Fibroblast of skin of back (primary cell): ENCODE results near the gene SEPTIN8. TPM values are rescaled to one million over a fixed set of nuclear protein-coding genes. Genes with fewer than 3 reads are reported as not detected.
A peak's percentile ranks its signal among the peaks of the same experiment; 100 is the strongest.

Experiments
- DNase-seq: peaks from one replicate; pipeline ENCODE4 v3.0.0-alpha.2; 2013
- polyA plus RNA-seq, 2 experiments: library from polyadenylated mRNA; unstranded; fragments of 120-200 nt; gene quantifications; one replicate each; pipeline ENCODE4 v1.2.1, GENCODE V29; 2013; ENCODE audit not compliant: insufficient read length in 2 of 2

The SEPTIN8 gene, protein sequence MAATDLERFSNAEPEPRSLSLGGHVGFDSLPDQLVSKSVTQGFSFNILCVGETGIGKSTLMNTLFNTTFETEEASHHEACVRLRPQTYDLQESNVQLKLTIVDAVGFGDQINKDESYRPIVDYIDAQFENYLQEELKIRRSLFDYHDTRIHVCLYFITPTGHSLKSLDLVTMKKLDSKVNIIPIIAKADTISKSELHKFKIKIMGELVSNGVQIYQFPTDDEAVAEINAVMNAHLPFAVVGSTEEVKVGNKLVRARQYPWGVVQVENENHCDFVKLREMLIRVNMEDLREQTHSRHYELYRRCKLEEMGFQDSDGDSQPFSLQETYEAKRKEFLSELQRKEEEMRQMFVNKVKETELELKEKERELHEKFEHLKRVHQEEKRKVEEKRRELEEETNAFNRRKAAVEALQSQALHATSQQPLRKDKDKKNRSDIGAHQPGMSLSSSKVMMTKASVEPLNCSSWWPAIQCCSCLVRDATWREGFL
- 53.1 TPM for polyA plus RNA-seq (2013, experiment 1 of 2; ENCODE audit: insufficient read length)
- polyA plus RNA-seq (2013, experiment 2 of 2; ENCODE audit: insufficient read length) = 57.0 TPM

GRCh38 chr5:132777209-132778069 lies at the start of gene SEPTIN8:
TSS of gene SEPTIN8 (minus strand) at chr5:132777239. CDS start at chr5:132777137, 102 bp downstream.
- peak; percentile 57 for DNase-seq

- DNase-seq = no peak
These were observed 49.5 kb upstream of the SEPTIN8 start for GRCh38 chr5:132826424-132827082.

DNA sequence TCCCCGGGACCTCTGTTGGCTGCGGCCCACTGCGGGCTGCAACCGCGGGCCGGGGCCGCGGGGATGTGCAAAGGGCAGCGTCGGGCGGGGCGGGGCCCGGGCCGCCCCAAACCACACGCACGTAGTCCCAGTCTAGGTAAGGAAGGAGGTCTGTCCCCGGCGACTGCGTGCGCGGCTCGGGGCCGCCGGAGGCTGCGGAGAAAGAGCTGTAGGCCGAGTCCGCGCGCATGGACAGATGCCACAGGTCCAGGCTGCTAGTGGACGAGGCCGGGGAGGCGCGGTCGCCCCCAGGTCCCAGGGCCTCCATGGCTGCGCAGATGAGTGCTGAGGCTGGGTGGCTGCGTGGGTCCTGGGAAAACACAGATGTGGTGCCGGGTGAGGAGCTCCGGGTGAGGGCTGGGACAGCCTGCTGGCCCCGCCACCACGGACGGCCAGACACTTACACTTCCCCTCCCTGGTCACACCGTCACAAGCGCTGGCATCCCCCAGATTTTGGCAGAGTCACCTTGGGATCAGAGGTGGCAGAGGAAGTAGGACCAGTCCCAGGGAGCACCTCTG lies 48.9 kb upstream of the SEPTIN8 start:
- DNase-seq = no peak

GRCh38 chr5:132825033-132825833 lies 48.2 kb upstream of the SEPTIN8 start:
- DNase-seq = no peak

DNA sequence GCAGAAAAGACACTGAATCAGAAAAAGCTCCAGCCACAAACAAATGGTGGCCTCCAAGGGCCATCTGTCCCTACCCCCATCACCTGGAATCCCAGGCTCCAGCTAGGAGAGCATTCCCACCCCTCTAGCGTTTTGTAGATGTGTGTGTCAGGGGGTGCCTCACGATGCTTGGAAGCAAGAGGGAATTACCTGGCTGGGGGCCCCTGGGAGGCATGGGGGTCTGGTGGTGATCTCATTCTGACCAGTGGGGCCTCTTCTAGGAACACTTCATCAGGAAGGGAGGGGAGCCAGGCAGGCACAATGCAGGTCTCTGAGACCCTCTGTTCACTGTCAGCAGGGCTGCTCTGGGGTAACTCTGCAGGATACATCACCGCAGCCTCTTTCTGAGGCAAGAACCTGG lies 47.4 kb upstream of the SEPTIN8 start:
- no peak for DNase-seq

DNA sequence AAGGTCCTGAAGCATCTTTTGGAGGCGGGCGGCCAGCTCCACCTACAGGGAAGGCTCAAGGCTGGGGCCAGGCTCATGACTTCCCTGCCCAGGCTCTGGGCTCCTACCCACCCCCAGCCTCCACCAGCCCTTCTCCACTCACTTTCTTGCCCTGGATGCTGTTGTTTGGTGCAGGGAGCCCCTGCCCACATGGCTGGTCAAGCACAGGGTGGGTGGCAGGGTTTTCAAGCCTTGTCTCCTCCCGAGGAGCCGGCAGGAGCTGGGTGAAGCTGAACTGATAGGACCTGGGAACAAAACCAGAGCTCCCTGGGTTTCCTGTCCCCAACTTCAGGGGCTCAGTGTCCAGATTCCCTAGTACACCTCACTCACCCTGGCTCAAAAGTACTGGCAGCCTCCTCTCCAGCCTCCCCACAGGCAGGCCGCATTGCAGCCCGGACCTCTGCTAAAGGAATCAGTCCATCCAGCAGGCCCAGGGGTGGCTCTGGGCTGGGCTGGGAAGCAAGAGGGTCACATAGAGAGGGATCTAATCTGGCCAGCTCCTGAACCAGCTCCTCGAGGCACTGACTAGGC lies 46.5 kb upstream of the SEPTIN8 start:
- DNase-seq = no peak

- no peak for DNase-seq
These were observed 45.8 kb upstream of the SEPTIN8 start for GRCh38 chr5:132822650-132823480.

DNA sequence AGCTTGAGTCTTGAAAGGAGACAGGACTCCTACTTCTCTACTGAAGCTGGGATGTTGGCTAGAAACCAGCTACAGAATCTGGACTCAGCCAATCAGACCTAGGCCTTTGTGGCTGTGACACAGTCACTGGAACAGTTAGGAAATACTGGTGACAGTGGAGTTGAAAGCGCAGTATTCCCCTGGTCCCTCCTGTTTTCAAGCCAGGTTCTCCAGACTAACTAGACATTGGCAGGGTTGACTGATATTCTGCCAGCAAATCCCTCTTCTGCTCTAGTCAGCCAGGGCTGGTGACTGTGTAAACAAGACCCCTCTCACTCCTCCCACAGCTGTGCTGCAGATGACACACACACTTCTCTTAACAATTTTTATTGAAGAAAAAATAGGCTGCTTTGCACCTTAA lies 44.8 kb upstream of the SEPTIN8 start:
- DNase-seq = no peak

DNA sequence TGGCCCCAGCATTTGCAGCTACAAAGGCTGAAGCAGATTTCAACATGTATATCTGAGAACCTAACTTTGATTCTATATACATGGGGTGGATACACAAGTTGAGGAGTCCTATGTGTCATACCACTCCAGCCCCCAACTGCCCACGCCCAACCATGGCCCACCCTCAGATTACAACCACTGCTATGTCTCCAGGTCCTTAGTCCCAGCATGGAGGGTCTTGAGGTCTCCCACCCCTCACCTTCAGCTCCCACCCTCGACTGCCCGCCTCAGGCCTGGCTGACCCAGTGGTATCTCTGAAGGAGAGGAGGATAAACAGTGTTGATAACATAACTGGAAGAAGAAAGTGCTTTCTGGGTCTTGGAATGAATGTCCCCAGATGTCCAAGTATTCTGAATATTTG lies 44.3 kb upstream of the SEPTIN8 start:
- no peak for DNase-seq

- DNase-seq = peak; percentile 84
These were observed 43.2 kb upstream of the SEPTIN8 start for GRCh38 chr5:132820162-132820754.

DNA sequence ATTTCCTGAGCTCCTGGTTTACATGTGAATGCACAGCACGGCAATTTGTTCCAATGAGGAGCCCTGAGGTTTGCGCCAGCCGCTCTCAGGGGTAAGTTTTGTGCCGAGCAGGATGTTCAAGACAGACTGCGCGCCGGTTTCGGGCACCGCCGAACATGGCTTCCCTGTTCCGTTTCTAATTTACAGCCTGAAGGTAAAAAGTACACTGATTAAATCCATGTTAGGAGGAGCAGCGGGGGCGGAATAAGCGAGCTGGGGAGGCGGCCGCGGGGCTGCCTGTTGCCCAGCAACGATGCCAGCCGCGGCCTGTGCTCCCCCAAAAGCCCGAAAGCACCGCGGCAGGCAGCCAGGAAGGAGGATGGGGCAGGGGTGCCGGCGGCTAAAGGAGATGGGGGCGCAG lies 42.4 kb upstream of the SEPTIN8 start:
- DNase-seq = no peak

DNA sequence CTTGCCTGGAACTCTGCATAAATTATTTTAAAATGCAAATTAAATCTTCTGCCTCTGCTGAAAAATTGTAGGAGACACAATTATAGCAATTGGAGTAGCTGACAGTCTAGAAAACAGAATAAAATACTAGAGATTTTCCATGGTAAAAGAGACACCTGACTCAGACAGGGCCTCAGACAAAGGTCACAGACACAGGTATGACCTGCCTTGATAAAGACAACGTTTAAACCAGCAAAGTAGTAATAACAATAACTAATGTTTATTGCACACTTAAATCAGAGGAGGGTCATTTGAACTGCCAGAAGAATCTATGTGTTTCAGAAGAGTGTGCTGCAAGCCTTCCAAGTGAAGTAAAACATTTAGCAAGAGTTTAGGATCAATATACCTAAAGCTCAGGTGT lies 40.0 kb upstream of the SEPTIN8 start:
- no peak for DNase-seq

GRCh38 chr5:132816554-132816953 lies 39.5 kb upstream of the SEPTIN8 start:
- no peak for DNase-seq

GRCh38 chr5:132816083-132816482 lies 39.0 kb upstream of the SEPTIN8 start:
- DNase-seq = no peak

DNA sequence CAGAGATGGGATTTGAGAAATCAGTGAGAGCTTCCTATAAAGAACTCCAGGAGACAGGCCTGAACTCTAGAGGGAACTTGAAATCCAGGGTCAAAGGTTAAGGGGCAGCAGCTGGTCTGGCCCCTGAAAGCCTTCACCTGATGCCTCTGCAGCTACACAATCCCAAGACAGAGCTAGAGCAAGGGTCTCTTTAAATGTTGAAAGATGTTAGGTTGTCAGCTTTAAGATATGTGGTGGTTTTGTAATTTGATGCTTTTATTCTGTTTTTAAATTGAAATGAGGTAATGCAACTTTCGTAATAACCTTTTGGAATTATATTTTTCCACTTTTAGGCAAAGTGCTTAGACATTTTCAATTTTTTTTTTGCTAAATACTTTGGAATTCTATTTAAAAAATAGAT lies 38.4 kb upstream of the SEPTIN8 start:
- DNase-seq = no peak

DNA sequence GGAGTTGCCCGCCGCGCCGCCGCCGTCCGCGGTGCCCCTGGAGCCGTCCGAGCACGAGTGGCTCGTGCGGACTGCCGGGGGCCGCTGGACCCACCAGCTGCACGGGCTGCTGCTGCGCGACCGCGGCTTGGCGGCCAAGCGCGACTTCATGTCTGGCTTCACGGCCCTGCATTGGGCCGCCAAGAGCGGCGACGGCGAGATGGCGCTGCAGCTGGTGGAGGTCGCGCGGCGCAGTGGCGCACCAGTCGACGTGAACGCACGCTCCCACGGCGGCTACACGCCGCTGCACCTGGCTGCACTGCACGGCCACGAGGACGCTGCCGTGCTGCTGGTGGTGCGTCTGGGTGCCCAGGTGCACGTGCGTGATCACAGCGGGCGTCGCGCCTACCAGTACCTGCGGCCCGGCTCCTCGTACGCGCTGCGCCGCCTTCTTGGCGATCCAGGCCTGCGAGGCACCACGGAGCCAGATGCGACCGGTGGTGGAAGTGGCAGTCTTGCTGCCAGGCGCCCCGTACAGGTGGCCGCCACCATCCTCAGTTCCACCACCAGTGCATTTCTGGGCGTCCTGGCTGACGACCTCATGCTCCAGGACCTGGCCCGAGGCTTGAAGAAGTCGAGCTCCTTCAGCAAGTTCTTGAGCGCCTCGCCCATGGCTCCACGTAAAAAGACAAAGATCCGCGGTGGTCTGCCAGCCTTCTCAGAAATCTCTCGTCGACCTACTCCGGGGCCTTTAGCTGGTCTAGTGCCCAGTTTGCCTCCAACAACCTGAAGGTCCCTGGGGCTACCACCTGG lies 37.7 kb upstream of the SEPTIN8 start:
- DNase-seq = no peak

GRCh38 chr5:132813599-132814502 lies 36.8 kb upstream of the SEPTIN8 start:
- no peak for DNase-seq
